A549 (cell line): ENCODE data around the gene PTPN14. TPM values are rescaled to one million over a fixed set of nuclear protein-coding genes. Genes with fewer than 3 reads are reported as not detected.

ENCODE experiments used
- ATAC-seq, 2 experiments: fragments of 200-7000 bp in 1 of 2; fragments of >200 bp in 1 of 2; cut with Nextera tagmentation in 1 of 2; cut with Tn5 transposase in 1 of 2; 3 replicates each; pipeline versions ENCODE4 v1.8.0 to v1.9.1; 2018 to 2020; ENCODE audit warnings: mild to moderate bottlenecking in 1 of 2, moderate library complexity in 1 of 2
- CTCF ChIA-PET: fragments of 300-600 bp; sonication (Branson Sonifier 250); formaldehyde crosslinking; extraction: SDS; loops from one replicate; lab custom pipeline; 2021; ENCODE audit warnings: antibody characterized with exemption, inconsistent platforms; lab: Yijun Ruan, JAX
- POLR2A ChIA-PET: fragments of 350-600 bp; formaldehyde crosslinking; extraction: SDS; loops from one replicate; lab custom pipeline; 2021; ENCODE audit warnings: antibody characterized with exemption, inconsistent platforms; lab: Yijun Ruan, JAX
- DNase-seq, 2 experiments: peaks; one replicate each; pipeline versions ENCODE4 v3.0.0 to v3.0.0-alpha.2; 2011 to 2016; ENCODE audit warnings: low read depth in 1 of 2, low spot score in 1 of 2
- FAIRE-seq: peaks from 2 replicates; lab custom pipeline; 2011; peaks lifted over from hg19 to GRCh38; lab: Jason Lieb, UNC
- H3K27ac ChIP-seq, 2 experiments: fragments of >200 bp; sonication (Bioruptor Twin); formaldehyde crosslinking; 3 replicates each; pipeline ENCODE4 v1.5.1; 2016 to 2017
- H3K4me1 ChIP-seq: fragments of >200 bp; sonication (Bioruptor Twin); formaldehyde crosslinking; 3 replicates; pipeline ENCODE4 v1.6.1; 2016
- H3K4me2 ChIP-seq: fragments of >200 bp; sonication (Bioruptor Twin); formaldehyde crosslinking; 3 replicates; pipeline ENCODE4 v1.6.1; 2016
- H3K4me3 ChIP-seq: fragments of >200 bp; sonication (Bioruptor Twin); formaldehyde crosslinking; 3 replicates; pipeline ENCODE4 v1.5.1; 2016
- H3K9me3 ChIP-seq: fragments of >200 bp; sonication (Bioruptor Twin); formaldehyde crosslinking; 3 replicates; pipeline ENCODE4 v1.6.1; 2016
- CBX2 ChIP-seq: fragments of 200-600 bp; sonication (generic); IDR thresholded peaks from 2 replicates; pipeline ENCODE4 v1.6.1; 2016; ENCODE audit warnings: low read depth, mild to moderate bottlenecking, borderline replicate concordance
- CBX8 ChIP-seq: fragments of 200-600 bp; sonication (generic); IDR thresholded peaks from 2 replicates; pipeline ENCODE4 v1.6.1; 2016
- EHMT2 ChIP-seq: fragments of 200-600 bp; sonication (generic); IDR thresholded peaks from 2 replicates; pipeline ENCODE4 v1.6.1; 2016; ENCODE audit warnings: antibody characterized with exemption, low read depth, mild to moderate bottlenecking, moderate library complexity
- EP300 ChIP-seq, 2 experiments: fragments of >200 bp; sonication (Bioruptor Twin); formaldehyde crosslinking; IDR thresholded peaks; 2 replicates in 1 of 2; 3 replicates in 1 of 2; pipeline ENCODE4 v1.6.1; 2016 to 2017
- ESRRA ChIP-seq: fragments of 150-350 bp; IDR thresholded peaks from 2 replicates; pipeline ENCODE4 v1.6.1; 2014; ENCODE audit warnings: mild to moderate bottlenecking, low read length, borderline replicate concordance
- FOSB ChIP-seq: fragments of 250-450 bp; sonication (Bioruptor Pico); IDR thresholded peaks from 2 replicates; pipeline ENCODE4 v1.5.0; 2020; ENCODE audit warnings: mild to moderate bottlenecking, moderate library complexity
- JUN ChIP-seq, 2 experiments: fragments of >200 bp; sonication (Bioruptor Twin); formaldehyde crosslinking; IDR thresholded peaks; 2 replicates in 1 of 2; 3 replicates in 1 of 2; pipeline ENCODE4 v1.6.1; 2016 to 2017
- MAX ChIP-seq: IDR thresholded peaks from 2 replicates; pipeline ENCODE4 v1.6.1; 2012
- MAZ ChIP-seq: fragments of 150-350 bp; IDR thresholded peaks from 2 replicates; pipeline ENCODE4 v1.6.1; 2014; ENCODE audit warnings: antibody characterized with exemption, low read depth, low read length, borderline replicate concordance
- MYC ChIP-seq: IDR thresholded peaks from 2 replicates; pipeline ENCODE4 v1.6.1; 2012; ENCODE audit warnings: mild to moderate bottlenecking, inconsistent platforms, low read length, improper control_type of control experiment, borderline replicate concordance
- NFE2L2 ChIP-seq: fragments of 150-350 bp; conservative IDR thresholded peaks from 2 replicates; pipeline ENCODE4 v1.6.1; 2014; ENCODE audit warnings: low read length
- NPAS2 ChIP-seq: fragments of 250-450 bp; sonication (Bioruptor Pico); IDR thresholded peaks from 2 replicates; pipeline ENCODE4 v1.8.0; 2022; ENCODE audit warnings: mild to moderate bottlenecking, moderate library complexity, borderline replicate concordance
- PBX3 ChIP-seq: IDR thresholded peaks from 2 replicates; pipeline ENCODE4 v1.6.1; 2012
- PHF8 ChIP-seq: fragments of 200-600 bp; sonication (generic); IDR thresholded peaks from 2 replicates; pipeline ENCODE4 v1.6.1; 2016; ENCODE audit warnings: low read depth, mild to moderate bottlenecking, antibody characterized with exemption, moderate library complexity, borderline replicate concordance
- RARB ChIP-seq: fragments of 250-450 bp; sonication (Bioruptor Pico); IDR thresholded peaks from 2 replicates; pipeline ENCODE4 v1.8.0; 2021; ENCODE audit warnings: mild to moderate bottlenecking, moderate library complexity
- REST ChIP-seq: fragments of 200-600 bp; sonication (generic); IDR thresholded peaks from 2 replicates; pipeline ENCODE4 v1.6.1; 2016; ENCODE audit warnings: antibody characterized with exemption, mild to moderate bottlenecking, moderate library complexity
- RNF2 ChIP-seq: fragments of 200-600 bp; sonication (generic); IDR thresholded peaks from 2 replicates; pipeline ENCODE4 v1.6.1; 2016; ENCODE audit warnings: low read depth, mild to moderate bottlenecking, antibody characterized with exemption, moderate library complexity, borderline replicate concordance
- SREBF2 ChIP-seq: fragments of 450-650 bp; IDR thresholded peaks from 2 replicates; pipeline ENCODE4 v1.6.1; 2014; ENCODE audit warnings: mild to moderate bottlenecking, moderate library complexity
- TP53 ChIP-seq: fragments of 250-450 bp; sonication (Bioruptor Pico); IDR thresholded peaks from 2 replicates; pipeline ENCODE4 v1.5.0; 2021; ENCODE audit warnings: mild to moderate bottlenecking, moderate library complexity
- USF2 ChIP-seq: fragments of 450-650 bp; IDR thresholded peaks from 2 replicates; pipeline ENCODE4 v1.6.1; 2014; ENCODE audit warnings: antibody characterized with exemption
- ZFP36 ChIP-seq: fragments of 450-650 bp; IDR thresholded peaks from 2 replicates; pipeline ENCODE4 v1.6.1; 2014; ENCODE audit warnings: borderline replicate concordance; ENCODE audit not compliant: partially characterized antibody
- WGBS: methylation state at CpG from one replicate; pipeline ENCODE4 v1.1.6; 2017; ENCODE audit errors: missing lambda C conversion rate; 5-methylcytosine and 5-hydroxymethylcytosine counted together
- polyA plus RNA-seq, 4 experiments: library from polyadenylated mRNA; depleted of rRNA in 3 of 4; stranded (reverse); fragments of >200 nt; fragmentation: RNase III in 1 of 4; extraction: RNeasy Plus Mini Kit Qiagen cat#74134 plus additional on column Dnase treatment in 1 of 4; gene quantifications; 2 replicates in 3 of 4; 3 replicates in 1 of 4; pipeline ENCODE4 v1.2.3, GENCODE V29; 2011 to 2017
- TF ChIP-seq, protein P1 (sequence below): fragments of >200 bp; sonication (Bioruptor Twin); formaldehyde crosslinking; IDR thresholded peaks from 3 replicates; pipeline ENCODE4 v1.5.1; 2016

Gene PTPN14
- polyA plus RNA-seq, 2 of the 4 experiments (the other 2 are of a cell fraction) = 9.2 to 10.0 TPM

DNA sequence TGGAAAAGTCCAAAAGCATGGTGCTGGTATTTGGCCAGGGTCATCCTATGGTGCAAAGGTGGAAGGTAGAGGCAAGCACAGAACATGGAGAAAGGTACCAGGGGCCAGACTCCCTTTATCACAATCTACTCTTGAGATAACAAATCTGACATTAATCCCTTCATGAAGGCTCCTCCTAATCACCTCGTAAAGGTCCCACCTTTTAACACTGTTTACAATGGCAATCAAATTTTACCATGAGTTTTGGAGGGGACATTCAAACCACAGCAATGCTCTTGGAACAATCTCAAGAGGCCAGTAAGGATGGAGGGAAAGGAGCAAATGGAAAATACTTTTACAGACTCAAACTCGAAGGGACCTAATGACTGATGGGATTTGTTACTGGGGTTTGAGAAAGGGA, 6.1 kb downstream of the PTPN14 start:
- ChIA-PET CTCF (interaction anchor here (1.2 to 1.7 kb wide), 2 partner anchors 40 to 132 kb away, joined by 3 to 4 read pairs; no protein-coding TSS in a partner anchor), POLR2A (no interaction called here)
- no peak overlapping the region for H3K27ac ChIP-seq
- H3K4me2 ChIP-seq = no peak overlapping the region
- no peaks in the 10 kb centered on the region for H3K9me3 ChIP-seq
- DNase-seq (no peak), FAIRE-seq (no peak), ATAC-seq (no peak)
- TF ChIP-seq, protein P1, sequence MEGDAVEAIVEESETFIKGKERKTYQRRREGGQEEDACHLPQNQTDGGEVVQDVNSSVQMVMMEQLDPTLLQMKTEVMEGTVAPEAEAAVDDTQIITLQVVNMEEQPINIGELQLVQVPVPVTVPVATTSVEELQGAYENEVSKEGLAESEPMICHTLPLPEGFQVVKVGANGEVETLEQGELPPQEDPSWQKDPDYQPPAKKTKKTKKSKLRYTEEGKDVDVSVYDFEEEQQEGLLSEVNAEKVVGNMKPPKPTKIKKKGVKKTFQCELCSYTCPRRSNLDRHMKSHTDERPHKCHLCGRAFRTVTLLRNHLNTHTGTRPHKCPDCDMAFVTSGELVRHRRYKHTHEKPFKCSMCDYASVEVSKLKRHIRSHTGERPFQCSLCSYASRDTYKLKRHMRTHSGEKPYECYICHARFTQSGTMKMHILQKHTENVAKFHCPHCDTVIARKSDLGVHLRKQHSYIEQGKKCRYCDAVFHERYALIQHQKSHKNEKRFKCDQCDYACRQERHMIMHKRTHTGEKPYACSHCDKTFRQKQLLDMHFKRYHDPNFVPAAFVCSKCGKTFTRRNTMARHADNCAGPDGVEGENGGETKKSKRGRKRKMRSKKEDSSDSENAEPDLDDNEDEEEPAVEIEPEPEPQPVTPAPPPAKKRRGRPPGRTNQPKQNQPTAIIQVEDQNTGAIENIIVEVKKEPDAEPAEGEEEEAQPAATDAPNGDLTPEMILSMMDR = no peak
- no peak for TF ChIP-seq ESRRA
- no peak for TF ChIP-seq CBX8
- TF ChIP-seq NPAS2 (CRISPR knock-in tag) = no peak
- no peak for TF ChIP-seq MAX
- TF ChIP-seq JUN (IDR thresholded peaks at IDR 0.05) = no peak
- no peak for TF ChIP-seq EHMT2
- no peak for TF ChIP-seq PBX3
- TF ChIP-seq PHF8 = no peak
- no peak overlapping the region for H3K4me3 ChIP-seq
- 94% methylated on average over 2 of the region's 2 CpGs for WGBS
- peaks cover 37% of the 10 kb centered on the region for H3K4me1 ChIP-seq

GRCh38 chr1:214544791-214545190, 6.6 kb downstream of the PTPN14 start:
- WGBS = 92% methylated on average over 1 of the region's 1 CpG
- Histone ChIP-seq H3K9me3 (no peaks in the 10 kb centered on the region), H3K4me3 (no peak overlapping the region), H3K27ac (no peak overlapping the region), H3K4me1 (peaks cover 35% of the 10 kb centered on the region), H3K4me2 (no peak overlapping the region)
- ATAC-seq = no peak
- ChIA-PET CTCF (no interaction called here), POLR2A (no interaction called here)
- FAIRE-seq = no peak
- no peak for DNase-seq
- TF ChIP-seq ZFP36 (no peak), EP300 (IDR thresholded peaks at IDR 0.05) (no peak), REST (no peak), TP53 (CRISPR knock-in tag) (no peak), PHF8 (no peak), RARB (CRISPR knock-in tag) (no peak), RNF2 (no peak), MAZ (no peak), USF2 (no peak), MYC (no peak), FOSB (no peak), CBX2 (no peak), CBX8 (no peak), NFE2L2 (no peak), SREBF2 (no peak)
